Fibroblast of skin of right quadriceps (primary cell): ENCODE measurements around the gene ZNF672.
"Not testable (repeated sequence)": the region's sequence is repeated elsewhere in the genome, so short reads cannot be mapped to it uniquely, and the experiment has no call there.

Experiments used
- DNase-seq: peaks from one replicate; pipeline ENCODE4 v3.0.0-alpha.2; 2013

Gene ZNF672

GRCh38 chr1:248813546-248813945 lies 24.5 kb upstream of the ZNF672 start:
- DNase-seq: no peak

GRCh38 chr1:248814351-248814750 lies 23.7 kb upstream of the ZNF672 start:
- no peak for DNase-seq

- DNase-seq: no peak
Observed at GRCh38 chr1:248815407-248816034, 22.5 kb upstream of the ZNF672 start.

- no peak for DNase-seq
Observed at GRCh38 chr1:248816042-248816851, 21.8 kb upstream of the ZNF672 start.

- DNase-seq: no peak
Observed at GRCh38 chr1:248817065-248817464, 21.0 kb upstream of the ZNF672 start.

GRCh38 chr1:248818505-248819374 lies 19.3 kb upstream of the ZNF672 start:
- no peak for DNase-seq

- no peak for DNase-seq
Observed at GRCh38 chr1:248820041-248820585, 17.9 kb upstream of the ZNF672 start.

GRCh38 chr1:248821101-248821500 lies 16.9 kb upstream of the ZNF672 start:
- DNase-seq: peak; percentile 84

- no peak for DNase-seq
Observed at GRCh38 chr1:248821641-248822040, 16.4 kb upstream of the ZNF672 start.

GRCh38 chr1:248822148-248823032 lies 15.6 kb upstream of the ZNF672 start:
- DNase-seq: no peak

- peak; percentile 89 for DNase-seq
Observed at GRCh38 chr1:248823517-248824001, 14.5 kb upstream of the ZNF672 start.

- DNase-seq: no peak
Observed at GRCh38 chr1:248824301-248824700, 13.7 kb upstream of the ZNF672 start.

- no peak for DNase-seq
Observed at GRCh38 chr1:248824701-248825100, 13.3 kb upstream of the ZNF672 start.

- DNase-seq: no peak
Observed at GRCh38 chr1:248825136-248825535, 12.9 kb upstream of the ZNF672 start.

- no peak for DNase-seq
Observed at GRCh38 chr1:248825573-248825908, 12.5 kb upstream of the ZNF672 start.

- DNase-seq: peak; percentile 95
Observed at GRCh38 chr1:248825909-248826760, 11.9 kb upstream of the ZNF672 start, which contains the start of gene SH3BP5L. TSS of gene SH3BP5L (minus strand) at chr1:248825915. CDS start at chr1:248824935, 980 bp downstream.

- DNase-seq: peak; percentile 38
Observed at GRCh38 chr1:248828845-248829244, 9.2 kb upstream of the ZNF672 start.

GRCh38 chr1:248830718-248831017 lies 7.4 kb upstream of the ZNF672 start:
- DNase-seq: not testable (repeated sequence)

- DNase-seq: no peak
Observed at GRCh38 chr1:248831842-248832241, 6.2 kb upstream of the ZNF672 start.

GRCh38 chr1:248834343-248834940 lies 3.6 kb upstream of the ZNF672 start:
- DNase-seq: no peak
